Esophagus muscularis mucosa (tissue), 4 donors: ENCODE results near the gene NDUFS3. TPM values are rescaled to one million over a fixed set of nuclear protein-coding genes. Genes with fewer than 3 reads are reported as not detected.
"Not testable (repeated sequence)": the region's sequence is repeated elsewhere in the genome, so short reads cannot be mapped to it uniquely, and the experiment has no call there.

Source experiments
- DNase-seq: peaks from one replicate; pipeline ENCODE4 v3.0.0-alpha.2; 2017; ENCODE audit errors: extremely low spot score
- H3K27ac ChIP-seq, 4 donors: fragments of 200-600 bp; sonication (generic); replicated peaks in 1 of 4; 1 replicate in 3 of 4; 2 replicates in 1 of 4; pipeline ENCODE4 v1.5.1; 2016 to 2019; ENCODE audit warnings: mild to moderate bottlenecking in 1 of 4
- H3K27me3 ChIP-seq, 4 donors: fragments of 200-600 bp; sonication (generic); one replicate each; pipeline versions ENCODE4 v1.5.1 to v1.6.0; 2016 to 2019
- H3K36me3 ChIP-seq, 4 donors: fragments of 200-600 bp; sonication (generic); one replicate each; pipeline ENCODE4 v1.5.1; 2016 to 2019
- H3K4me1 ChIP-seq, 4 donors: fragments of 200-600 bp; sonication (generic); one replicate each; pipeline ENCODE4 v1.5.1; 2016 to 2019
- H3K4me3 ChIP-seq, 4 donors: fragments of 200-600 bp; sonication (generic); 1 replicate in 2 of 4; 2 replicates in 2 of 4; pipeline ENCODE4 v1.5.1; 2016 to 2019; ENCODE audit warnings: mild to moderate bottlenecking in 4 of 4, moderate library complexity in 1 of 4
- H3K9me3 ChIP-seq, 4 donors: fragments of 200-600 bp; sonication (generic); 1 replicate in 3 of 4; 2 replicates in 1 of 4; pipeline ENCODE4 v1.5.1; 2016 to 2019
- EP300 ChIP-seq: sonication (generic); formaldehyde crosslinking; IDR thresholded peaks from one replicate; pipeline ENCODE4 v1.6.1; 2017; ENCODE audit warnings: antibody characterized with exemption
- POLR2A ChIP-seq: fragments of 450-650 bp; IDR thresholded peaks from one replicate; pipeline ENCODE4 v1.6.1; 2017; ENCODE audit warnings: antibody characterized with exemption, moderate library complexity, mild to moderate bottlenecking, low read depth
- POLR2AphosphoS5 ChIP-seq, 2 donors: sonication (generic); formaldehyde crosslinking; IDR thresholded peaks; one replicate each; pipeline ENCODE4 v1.6.1; 2017; ENCODE audit warnings: antibody characterized with exemption in 2 of 2
- WGBS: methylation state at CpG from one replicate; pipeline ENCODE4 v1.1.5; 2018; 5-methylcytosine and 5-hydroxymethylcytosine counted together
- intact Hi-C: fragments of 100-400 bp; cut with DNase I; formaldehyde crosslinking; loops from one replicate; pipeline ENCODE4 v1.15.1; 2023
- total RNA-seq, 4 donors: library from RNA; depleted of rRNA; stranded (reverse); fragments of >200 nt; gene quantifications; one replicate each; pipeline versions ENCODE4 v1.1.0 to v1.2.1, GENCODE V29; 2016
- TF ChIP-seq, protein P1 (sequence below), 3 experiments: fragments of 200-600 bp in 2 of 3; fragments of 450-650 bp in 1 of 3; sonication (generic) in 2 of 3; IDR thresholded peaks; one replicate each; pipeline ENCODE4 v1.5.1; 2017 to 2019; ENCODE audit warnings: antibody characterized with exemption in 3 of 3, mild to moderate bottlenecking in 2 of 3, moderate library complexity in 1 of 3

NDUFS3 gene
- 10 to 100 TPM; 53.5 to 76.7 (median 72.0) TPM for total RNA-seq

GRCh38 chr11:47578524-47579494 is at the start of gene NDUFS3, which contains the start of gene KBTBD4:
NDUFS3 (plus strand) TSS chr11:47579074; CDS start chr11:47579092, 18 bp downstream.
KBTBD4 (minus strand) TSS chr11:47578970; CDS start chr11:47578951, 19 bp downstream.
- H3K4me3 ChIP-seq, result peak within 1 kb of the TSS; percentile 87 to 92 (median 91)
- peak; percentile 96 for DNase-seq
- intact Hi-C loops, result no loop called here
- H3K9me3 ChIP-seq, result no peaks in the 10 kb centered on the region
- H3K27me3 ChIP-seq, result no peaks in the 10 kb centered on the region
- peaks cover 47 to 67% (median 57%) of the 10 kb centered on the region in 4 donors for H3K36me3 ChIP-seq
- WGBS, result under 1% methylated on average over 56 of the region's 72 CpGs
- peak within 1 kb of the TSS; percentile 81 to 89 (median 86) for H3K27ac ChIP-seq
- TF ChIP-seq, protein P1, sequence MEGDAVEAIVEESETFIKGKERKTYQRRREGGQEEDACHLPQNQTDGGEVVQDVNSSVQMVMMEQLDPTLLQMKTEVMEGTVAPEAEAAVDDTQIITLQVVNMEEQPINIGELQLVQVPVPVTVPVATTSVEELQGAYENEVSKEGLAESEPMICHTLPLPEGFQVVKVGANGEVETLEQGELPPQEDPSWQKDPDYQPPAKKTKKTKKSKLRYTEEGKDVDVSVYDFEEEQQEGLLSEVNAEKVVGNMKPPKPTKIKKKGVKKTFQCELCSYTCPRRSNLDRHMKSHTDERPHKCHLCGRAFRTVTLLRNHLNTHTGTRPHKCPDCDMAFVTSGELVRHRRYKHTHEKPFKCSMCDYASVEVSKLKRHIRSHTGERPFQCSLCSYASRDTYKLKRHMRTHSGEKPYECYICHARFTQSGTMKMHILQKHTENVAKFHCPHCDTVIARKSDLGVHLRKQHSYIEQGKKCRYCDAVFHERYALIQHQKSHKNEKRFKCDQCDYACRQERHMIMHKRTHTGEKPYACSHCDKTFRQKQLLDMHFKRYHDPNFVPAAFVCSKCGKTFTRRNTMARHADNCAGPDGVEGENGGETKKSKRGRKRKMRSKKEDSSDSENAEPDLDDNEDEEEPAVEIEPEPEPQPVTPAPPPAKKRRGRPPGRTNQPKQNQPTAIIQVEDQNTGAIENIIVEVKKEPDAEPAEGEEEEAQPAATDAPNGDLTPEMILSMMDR (IDR thresholded peaks at IDR 0.05), result no peak
- TF ChIP-seq POLR2A (peak; percentile 47), EP300 (no peak), POLR2AphosphoS5 (IDR thresholded peaks at IDR 0.05) (peak; percentile 93)
- H3K4me1 ChIP-seq, result peaks cover 28 to 45% (median 34%) of the 10 kb centered on the region in 4 donors

- Histone ChIP-seq H3K4me3 (no peak overlapping the region), H3K27me3 (no peaks in the 10 kb centered on the region), H3K9me3 (no peaks in the 10 kb centered on the region), H3K36me3 (peaks cover 0 to 6% (median 0%) of the 10 kb centered on the region in 4 donors), H3K27ac (peak overlapping the region in 3 of 4 donors; percentile 31 to 62 (median 53)), H3K4me1 (peaks cover 49 to 97% (median 87%) of the 10 kb centered on the region in 4 donors)
- TF ChIP-seq POLR2A (no peak), POLR2AphosphoS5 (IDR thresholded peaks at IDR 0.05) (no peak), EP300 (no peak)
- TF ChIP-seq, protein P1 (IDR thresholded peaks at IDR 0.05), result no peak
- intact Hi-C loops, result no loop called here
- DNase-seq, result no peak
- 86% methylated on average over 4 of the region's 4 CpGs for WGBS
Observed at GRCh38 chr11:47529951-47530350, 48.9 kb upstream of the NDUFS3 start.

- H3K4me3 ChIP-seq, H3K9me3 ChIP-seq, intact Hi-C loops, H3K36me3 ChIP-seq, H3K27me3 ChIP-seq, DNase-seq: not testable (repeated sequence)
- Histone ChIP-seq H3K4me1 (peaks cover 47 to 97% (median 87%) of the 10 kb centered on the region in 4 donors), H3K27ac (peak overlapping the region; percentile 16 to 62 (median 30))
- WGBS, result 96% methylated on average over 8 of the region's 9 CpGs
Observed at GRCh38 chr11:47530721-47531120, 48.2 kb upstream of the NDUFS3 start.

GRCh38 chr11:47531666-47532065 is 47.2 kb upstream of the NDUFS3 start:
- WGBS, result 67% methylated on average over 3 of the region's 3 CpGs
- Histone ChIP-seq H3K27ac (peak overlapping the region; percentile 16 to 75 (median 64)), H3K9me3 (no peaks in the 10 kb centered on the region), H3K27me3 (no peaks in the 10 kb centered on the region), H3K4me3 (no peak overlapping the region), H3K4me1 (peaks cover 54 to 97% (median 87%) of the 10 kb centered on the region in 4 donors), H3K36me3 (peaks cover 0 to 12% (median 0%) of the 10 kb centered on the region in 4 donors)
- no peak for DNase-seq
- no peak for TF ChIP-seq POLR2A
- TF ChIP-seq EP300, result no peak
- no peak for TF ChIP-seq POLR2AphosphoS5 (IDR thresholded peaks at IDR 0.05)
- TF ChIP-seq, protein P1 (IDR thresholded peaks at IDR 0.05), result no peak
- intact Hi-C loops, result no loop called here

DNA sequence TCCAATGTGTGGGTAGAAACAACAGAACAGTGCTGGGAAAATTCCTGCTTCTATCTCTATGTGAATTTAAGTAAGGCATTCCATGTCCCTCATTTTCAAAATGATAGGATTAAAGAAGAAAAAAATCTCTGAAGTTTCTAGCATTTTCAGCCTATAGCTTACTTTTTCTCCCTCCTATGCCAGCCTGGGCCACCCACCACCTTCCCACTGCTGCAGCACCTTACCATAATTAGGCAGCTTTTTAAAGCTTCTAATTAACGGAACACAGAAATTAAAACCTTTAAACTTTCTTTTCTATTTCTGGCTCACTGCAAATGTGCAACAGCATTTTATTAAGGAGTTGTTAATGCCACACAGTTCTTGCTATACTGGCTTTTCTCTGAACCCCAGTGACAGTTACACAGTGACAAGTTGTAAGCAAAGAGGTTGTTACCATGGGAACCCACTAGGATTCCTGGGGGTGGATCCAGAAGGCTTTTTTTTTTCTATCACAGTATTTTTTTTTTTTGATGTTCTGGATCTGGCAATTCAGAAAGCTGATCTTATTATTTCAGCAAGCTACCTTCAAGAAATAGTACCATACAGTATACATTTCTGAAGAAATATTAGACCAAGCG is 46.2 kb upstream of the NDUFS3 start:
- Histone ChIP-seq H3K27ac (peak overlapping the region; percentile 50 to 75 (median 64)), H3K36me3 (peaks cover 0 to 12% (median 0%) of the 10 kb centered on the region in 4 donors), H3K27me3 (no peaks in the 10 kb centered on the region), H3K4me1 (peaks cover 56 to 97% (median 87%) of the 10 kb centered on the region in 4 donors), H3K4me3 (no peak overlapping the region), H3K9me3 (no peaks in the 10 kb centered on the region)
- no peak for TF ChIP-seq POLR2AphosphoS5 (IDR thresholded peaks at IDR 0.05)
- TF ChIP-seq POLR2A, result no peak
- TF ChIP-seq, protein P1 (IDR thresholded peaks at IDR 0.05), result no peak
- TF ChIP-seq EP300, result no peak
- intact Hi-C loops, result no loop called here
- WGBS, result 57% methylated on average over 2 of the region's 2 CpGs
- no peak for DNase-seq
